NCI-H526 (cell line): ENCODE measurements around the gene GAL.

Experiments used
- DNase-seq, 2 experiments: peaks; one replicate each; lab custom pipeline; 2025; lab: John Stamatoyannopoulos, UW

Gene GAL

DNA sequence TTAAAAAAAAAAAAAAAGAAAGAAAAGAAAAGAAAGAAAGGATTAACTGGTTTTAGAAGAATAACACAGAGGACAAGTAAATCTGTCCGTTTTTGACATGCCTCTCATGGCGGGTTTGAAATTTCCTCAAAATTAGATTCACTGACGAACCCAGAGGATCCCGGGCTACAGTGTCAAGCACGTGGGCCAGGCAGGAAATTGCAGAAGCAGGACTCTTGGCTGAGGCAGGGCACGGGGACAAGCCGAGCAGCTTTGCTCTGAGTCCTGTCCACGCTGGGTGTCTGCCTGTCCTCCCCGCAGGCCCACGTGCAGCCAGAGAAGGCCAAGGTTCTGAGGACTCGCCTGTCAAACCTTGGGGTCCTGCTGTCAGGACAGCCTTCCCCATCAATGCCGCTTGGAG lies 24.7 kb downstream of the GAL start:
- no peak for DNase-seq

- DNase-seq: no peak
These were observed 26.1 kb downstream of the GAL start for GRCh38 chr11:68710409-68710808.

DNA sequence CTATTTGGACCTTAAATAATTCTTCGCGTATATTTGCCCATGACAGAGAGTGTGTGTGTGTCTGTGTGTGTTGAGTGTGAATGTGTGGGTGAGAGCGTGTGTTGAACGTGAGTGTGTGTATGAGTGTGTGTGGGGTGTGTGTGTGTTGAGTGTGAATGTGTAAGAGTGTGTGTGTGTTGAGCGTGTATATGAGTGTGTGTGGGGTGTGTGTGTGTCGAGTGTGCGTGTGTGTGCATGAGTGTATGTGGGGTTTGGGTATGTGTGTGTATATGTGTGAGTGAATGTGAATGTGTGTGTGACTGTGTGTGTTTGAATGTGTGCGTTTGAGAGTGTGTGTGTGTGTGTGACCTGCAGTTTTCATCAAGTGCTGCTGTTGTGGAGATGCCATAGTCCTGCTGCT lies 26.8 kb downstream of the GAL start:
- DNase-seq: no peak

DNA sequence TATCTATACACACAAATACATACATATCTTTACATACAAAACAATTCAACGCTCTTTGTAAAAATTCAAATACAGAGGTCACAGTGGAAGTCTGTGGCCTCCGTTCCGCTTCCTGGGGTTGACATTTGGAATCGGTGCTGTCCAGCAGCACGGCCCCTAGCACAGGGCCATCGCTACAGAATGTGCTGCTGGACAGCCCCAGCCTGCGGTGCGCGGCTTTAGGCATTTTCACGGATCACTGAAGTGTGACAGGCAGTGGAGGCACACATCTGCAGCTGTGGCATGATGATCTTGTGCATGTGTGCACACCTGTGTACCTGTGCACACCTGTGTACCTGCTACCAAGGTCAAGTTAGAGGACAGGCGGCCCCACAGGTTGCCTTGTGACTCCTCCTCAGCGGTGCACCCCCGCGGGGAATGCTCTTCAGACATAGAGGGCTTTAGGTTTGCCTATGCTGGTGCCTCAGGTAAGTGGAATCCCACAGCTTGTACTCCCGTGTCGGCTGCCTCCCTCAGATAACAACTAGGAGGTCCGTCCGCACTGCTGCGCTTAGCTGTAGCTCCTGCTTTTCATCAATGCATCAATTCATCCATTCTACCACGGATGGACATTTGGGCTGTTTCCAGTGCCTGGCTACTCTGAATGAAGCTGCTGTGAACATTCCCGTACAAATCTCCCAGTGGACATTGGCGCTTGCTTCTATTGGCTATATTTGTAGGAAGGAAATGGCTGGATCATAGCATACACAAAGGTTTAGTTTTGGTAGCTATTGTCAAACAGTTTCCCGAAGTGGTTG lies 29.9 kb downstream of the GAL start:
- peak in 1 of 2 experiments; percentile 42 for DNase-seq

- peak in 1 of 2 experiments; percentile 10 for DNase-seq
These were observed 31.2 kb downstream of the GAL start for GRCh38 chr11:68715456-68716122.

GRCh38 chr11:68721075-68721474 lies 36.7 kb downstream of the GAL start:
- DNase-seq: no peak

- DNase-seq: no peak
These were observed 37.8 kb downstream of the GAL start for GRCh38 chr11:68722143-68722542.

DNA sequence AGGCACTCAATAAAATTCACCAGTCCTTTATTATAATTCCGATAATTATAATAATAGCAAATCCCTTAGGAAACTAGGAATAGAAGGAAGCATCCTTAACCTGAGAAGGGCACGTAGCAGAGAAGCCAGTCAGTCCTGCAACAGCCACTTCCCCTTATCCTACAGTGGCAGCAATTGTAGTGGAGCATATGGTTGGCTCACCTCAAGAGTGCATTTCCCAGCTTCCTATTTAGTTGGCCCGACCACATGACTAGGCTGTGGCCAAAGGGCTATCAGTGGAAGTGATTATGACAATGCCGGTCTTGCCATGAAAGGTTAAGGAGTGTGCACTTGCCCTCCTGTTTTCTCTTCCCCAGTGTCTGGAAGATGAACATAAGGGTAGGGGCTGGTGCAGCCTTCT lies 39.9 kb downstream of the GAL start:
- no peak for DNase-seq

- DNase-seq: peak in 1 of 2 experiments; percentile 16
These were observed 43.4 kb downstream of the GAL start for GRCh38 chr11:68727783-68728182.

GRCh38 chr11:68734111-68734510 lies 49.8 kb downstream of the GAL start:
- DNase-seq: no peak

- no peak for DNase-seq
These were observed 50.8 kb downstream of the GAL start for GRCh38 chr11:68735125-68735524.

DNA sequence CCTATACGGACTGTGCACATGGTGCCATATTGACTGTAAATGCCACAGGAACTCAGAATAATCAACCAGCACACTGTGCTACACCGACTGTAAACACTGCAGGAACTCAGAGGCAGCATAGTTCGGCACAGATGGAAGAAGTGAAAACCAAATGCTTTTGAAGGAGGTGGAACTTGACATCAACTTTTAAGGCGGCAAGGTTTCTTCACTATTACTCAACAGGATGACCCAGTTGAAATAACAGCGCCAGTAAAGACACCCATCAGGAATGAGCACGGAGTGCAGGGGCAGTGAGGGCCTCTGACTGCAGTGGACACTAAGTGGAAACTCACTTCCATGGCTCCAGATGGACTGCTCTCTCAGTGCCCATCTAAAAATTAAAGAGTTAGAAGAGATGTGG lies 51.3 kb downstream of the GAL start:
- no peak for DNase-seq
